Measurements from ENCODE around the gene CIB4.

Gene CIB4

DNA sequence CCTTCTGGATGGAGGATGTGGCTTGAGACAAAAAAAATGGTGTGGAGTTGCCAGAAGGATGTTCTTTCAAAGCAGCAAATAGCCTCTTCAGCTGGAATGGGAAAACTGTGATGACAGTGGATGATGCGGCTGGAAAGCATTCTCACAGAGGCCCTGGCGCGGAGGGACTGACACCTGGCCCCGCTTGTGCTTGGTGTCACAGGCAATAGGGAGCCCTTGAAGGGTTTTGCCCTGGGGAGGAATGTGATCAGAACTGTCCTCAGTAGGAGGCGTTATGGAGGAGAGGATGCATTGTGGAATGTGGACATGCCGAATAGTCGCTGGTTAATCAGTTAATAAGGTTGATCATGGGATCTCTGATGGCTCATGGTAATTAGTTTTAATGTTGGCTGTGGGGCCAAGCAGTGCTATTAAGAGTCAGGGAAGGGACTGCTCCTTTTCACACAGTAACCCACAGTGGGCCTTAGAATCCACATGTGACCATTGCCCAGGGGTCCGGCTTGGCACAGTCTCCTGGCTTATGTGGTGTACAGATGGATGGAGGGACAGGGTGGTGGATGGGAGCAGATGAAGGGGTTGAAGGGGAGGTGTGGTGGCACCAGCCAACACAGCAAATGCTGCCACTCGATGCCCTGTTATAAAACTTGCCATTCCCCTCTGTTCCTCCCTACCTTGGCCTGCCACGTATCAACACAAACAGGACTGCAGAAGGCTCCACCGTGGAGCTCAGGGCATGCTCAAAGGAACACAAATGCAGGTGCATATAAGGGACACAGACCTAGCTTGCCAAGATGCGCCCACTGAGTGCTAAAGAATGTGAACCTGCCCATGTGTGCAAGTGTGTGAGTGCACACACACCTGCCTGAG lies 71.7 kb downstream of the CIB4 start:
- TF ChIP-seq SIN3A (IDR thresholded peaks at IDR 0.05; ENCODE audit: borderline replicate concordance, insufficient read depth, low read length) (no peak), POLR2AphosphoS5 (IDR thresholded peaks at IDR 0.05; ENCODE audit: low read depth, low read length) (no peak), FOXP2 (optimal IDR thresholded peaks at IDR 0.05; ENCODE audit: borderline replicate concordance, extremely low read depth, extremely low read length, insufficient read depth) (no peak), TAF1 (IDR thresholded peaks at IDR 0.05; ENCODE audit: borderline replicate concordance, insufficient read depth, low read length) (no peak)
- TF ChIP-seq, protein P1, sequence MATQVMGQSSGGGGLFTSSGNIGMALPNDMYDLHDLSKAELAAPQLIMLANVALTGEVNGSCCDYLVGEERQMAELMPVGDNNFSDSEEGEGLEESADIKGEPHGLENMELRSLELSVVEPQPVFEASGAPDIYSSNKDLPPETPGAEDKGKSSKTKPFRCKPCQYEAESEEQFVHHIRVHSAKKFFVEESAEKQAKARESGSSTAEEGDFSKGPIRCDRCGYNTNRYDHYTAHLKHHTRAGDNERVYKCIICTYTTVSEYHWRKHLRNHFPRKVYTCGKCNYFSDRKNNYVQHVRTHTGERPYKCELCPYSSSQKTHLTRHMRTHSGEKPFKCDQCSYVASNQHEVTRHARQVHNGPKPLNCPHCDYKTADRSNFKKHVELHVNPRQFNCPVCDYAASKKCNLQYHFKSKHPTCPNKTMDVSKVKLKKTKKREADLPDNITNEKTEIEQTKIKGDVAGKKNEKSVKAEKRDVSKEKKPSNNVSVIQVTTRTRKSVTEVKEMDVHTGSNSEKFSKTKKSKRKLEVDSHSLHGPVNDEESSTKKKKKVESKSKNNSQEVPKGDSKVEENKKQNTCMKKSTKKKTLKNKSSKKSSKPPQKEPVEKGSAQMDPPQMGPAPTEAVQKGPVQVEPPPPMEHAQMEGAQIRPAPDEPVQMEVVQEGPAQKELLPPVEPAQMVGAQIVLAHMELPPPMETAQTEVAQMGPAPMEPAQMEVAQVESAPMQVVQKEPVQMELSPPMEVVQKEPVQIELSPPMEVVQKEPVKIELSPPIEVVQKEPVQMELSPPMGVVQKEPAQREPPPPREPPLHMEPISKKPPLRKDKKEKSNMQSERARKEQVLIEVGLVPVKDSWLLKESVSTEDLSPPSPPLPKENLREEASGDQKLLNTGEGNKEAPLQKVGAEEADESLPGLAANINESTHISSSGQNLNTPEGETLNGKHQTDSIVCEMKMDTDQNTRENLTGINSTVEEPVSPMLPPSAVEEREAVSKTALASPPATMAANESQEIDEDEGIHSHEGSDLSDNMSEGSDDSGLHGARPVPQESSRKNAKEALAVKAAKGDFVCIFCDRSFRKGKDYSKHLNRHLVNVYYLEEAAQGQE (IDR thresholded peaks at IDR 0.05; ENCODE audit: insufficient read depth in 1 of 2, low read depth in 2 of 2, low read length in 2 of 2): no peak

DNA sequence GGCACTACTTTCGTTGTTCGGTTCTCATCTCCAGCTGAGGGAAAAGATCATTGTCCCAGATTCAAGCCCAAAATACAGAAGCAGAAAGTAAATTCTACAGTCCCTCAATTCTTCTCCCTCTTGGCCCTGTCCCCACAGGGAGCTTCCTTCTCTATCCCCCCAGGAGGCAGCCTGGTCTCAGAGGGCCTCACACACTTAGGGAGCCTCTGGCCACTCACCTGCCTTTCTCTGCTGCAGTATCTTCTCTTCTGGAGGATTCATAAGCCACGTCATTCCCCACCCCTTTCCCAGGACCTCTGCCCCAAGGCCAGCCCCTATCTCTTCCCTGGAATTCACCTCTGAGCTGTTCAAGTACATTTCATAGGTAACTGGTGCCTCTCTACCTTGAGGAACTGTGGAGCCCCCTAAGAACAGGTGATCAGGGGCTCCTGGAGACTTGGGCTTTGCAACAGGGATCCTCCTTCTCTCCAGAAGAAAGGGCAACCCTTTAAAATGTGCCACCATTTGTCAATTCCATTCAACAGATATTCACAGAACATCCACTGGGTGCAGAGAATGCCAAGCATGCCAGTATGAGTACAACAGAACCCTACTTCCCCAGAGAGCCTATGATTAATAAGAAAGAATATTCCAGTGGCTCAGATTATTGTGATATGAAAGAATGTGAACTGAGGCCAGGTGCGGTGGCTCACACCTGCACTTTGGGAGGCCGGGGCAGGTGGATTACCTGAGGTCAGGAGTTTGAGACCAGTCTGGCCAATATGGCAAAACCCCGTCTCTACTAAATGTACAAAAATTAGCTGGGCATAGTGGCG lies 72.9 kb downstream of the CIB4 start:
- TF ChIP-seq, protein P1 (IDR thresholded peaks at IDR 0.05; ENCODE audit: insufficient read depth in 1 of 2, low read depth in 2 of 2, low read length in 2 of 2): no peak
- TF ChIP-seq SIN3A (IDR thresholded peaks at IDR 0.05; ENCODE audit: borderline replicate concordance, insufficient read depth, low read length) (no peak), POLR2AphosphoS5 (IDR thresholded peaks at IDR 0.05; ENCODE audit: low read depth, low read length) (no peak), TAF1 (IDR thresholded peaks at IDR 0.05; ENCODE audit: borderline replicate concordance, insufficient read depth, low read length) (no peak), FOXP2 (optimal IDR thresholded peaks at IDR 0.05; ENCODE audit: borderline replicate concordance, extremely low read depth, extremely low read length, insufficient read depth) (no peak)

DNA sequence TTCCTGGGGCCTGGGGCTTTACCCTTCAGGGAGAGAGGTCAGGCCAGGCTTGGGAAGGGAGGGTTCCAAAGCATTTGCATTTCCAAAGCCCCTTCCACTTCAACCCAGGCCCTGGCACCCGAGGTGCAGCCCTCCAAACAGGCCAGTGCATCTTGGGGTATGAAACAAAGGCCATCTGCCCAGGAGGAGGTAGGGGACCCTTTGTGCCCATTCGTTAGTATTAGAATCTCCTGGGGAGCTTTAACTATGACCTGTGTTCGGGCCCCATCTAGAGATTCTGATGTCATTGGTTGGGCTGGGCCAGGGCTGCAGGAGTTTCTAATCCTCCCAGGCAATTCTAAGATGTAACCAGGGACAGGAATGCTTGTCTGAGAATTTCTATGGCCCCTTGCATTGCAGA lies 73.6 kb downstream of the CIB4 start:
- TF ChIP-seq SIN3A (IDR thresholded peaks at IDR 0.05; ENCODE audit: borderline replicate concordance, insufficient read depth, low read length) (no peak), TAF1 (IDR thresholded peaks at IDR 0.05; ENCODE audit: borderline replicate concordance, insufficient read depth, low read length) (no peak), POLR2AphosphoS5 (IDR thresholded peaks at IDR 0.05; ENCODE audit: low read depth, low read length) (no peak)
- TF ChIP-seq, protein P1 (IDR thresholded peaks at IDR 0.05; ENCODE audit: insufficient read depth in 1 of 2, low read depth in 2 of 2, low read length in 2 of 2): no peak

DNA sequence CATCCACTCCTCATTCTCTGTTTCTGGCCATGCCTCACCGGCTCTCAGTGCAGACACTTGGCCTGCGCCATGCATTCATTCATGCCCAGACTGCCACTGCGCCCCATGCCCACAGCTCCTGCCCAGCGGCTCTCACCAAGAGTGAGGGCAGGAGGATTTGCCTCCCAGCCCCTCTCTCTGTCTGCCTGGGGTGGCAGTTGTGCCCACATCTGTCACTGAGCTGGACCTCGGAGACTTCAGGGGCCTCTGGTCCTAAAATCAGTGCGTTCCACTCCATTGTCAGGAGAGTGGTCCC lies 75.1 kb downstream of the CIB4 start:
- TF ChIP-seq TAF1 (IDR thresholded peaks at IDR 0.05; ENCODE audit: borderline replicate concordance, insufficient read depth, low read length) (no peak), POLR2AphosphoS5 (IDR thresholded peaks at IDR 0.05; ENCODE audit: low read depth, low read length) (no peak)
- TF ChIP-seq, protein P1 (IDR thresholded peaks at IDR 0.05; ENCODE audit: insufficient read depth in 1 of 2, low read depth in 2 of 2, low read length in 2 of 2): no peak
